IPS DF 19.7 (cell line): ENCODE data around the gene C14orf119.
A peak's percentile ranks its signal among the peaks of the same experiment; 100 is the strongest.

ENCODE experiments used
- DNase-seq: peaks from one replicate; pipeline ENCODE4 v3.0.0-alpha.2; 2013; ENCODE audit warnings: low read depth, low spot score

C14orf119 gene

GRCh38 chr14:23060536-23061260, 34.6 kb upstream of the C14orf119 start:
- DNase-seq, result no peak

- DNase-seq, result no peak
These were observed 33.3 kb upstream of the C14orf119 start for GRCh38 chr14:23062002-23062401.

- no peak for DNase-seq
These were observed 31.7 kb upstream of the C14orf119 start for GRCh38 chr14:23063601-23064000.

GRCh38 chr14:23066368-23066767, 28.9 kb upstream of the C14orf119 start:
- DNase-seq, result no peak

- DNase-seq, result no peak
These were observed 28.2 kb upstream of the C14orf119 start for GRCh38 chr14:23066855-23067744.

GRCh38 chr14:23067847-23068788, 27.2 kb upstream of the C14orf119 start:
- no peak for DNase-seq

GRCh38 chr14:23068789-23069412, 26.4 kb upstream of the C14orf119 start:
- peak; percentile 79 for DNase-seq

- no peak for DNase-seq
These were observed 25.9 kb upstream of the C14orf119 start for GRCh38 chr14:23069413-23069806.

GRCh38 chr14:23070262-23071129, 24.8 kb upstream of the C14orf119 start:
- DNase-seq, result no peak

GRCh38 chr14:23071244-23071920, 23.9 kb upstream of the C14orf119 start:
- peak; percentile 90 for DNase-seq

- DNase-seq, result no peak
These were observed 23.3 kb upstream of the C14orf119 start for GRCh38 chr14:23071921-23072539.

GRCh38 chr14:23074906-23075305, 20.4 kb upstream of the C14orf119 start:
- no peak for DNase-seq

- DNase-seq, result no peak
These were observed 18.4 kb upstream of the C14orf119 start for GRCh38 chr14:23076785-23077408.

- DNase-seq, result no peak
These were observed 17.3 kb upstream of the C14orf119 start for GRCh38 chr14:23077962-23078361.

- DNase-seq, result no peak
These were observed 16.6 kb upstream of the C14orf119 start for GRCh38 chr14:23078692-23079116.

GRCh38 chr14:23079716-23080115, 15.6 kb upstream of the C14orf119 start:
- no peak for DNase-seq

- no peak for DNase-seq
These were observed 14.8 kb upstream of the C14orf119 start for GRCh38 chr14:23080474-23080873.

- no peak for DNase-seq
These were observed 9.8 kb upstream of the C14orf119 start for GRCh38 chr14:23085458-23085857.

GRCh38 chr14:23086565-23086964, 8.7 kb upstream of the C14orf119 start:
- DNase-seq, result no peak
